HFF-Myc (cell line): ENCODE results near the gene MRGPRF.

ENCODE experiments used
- DNase-seq: peaks from one replicate; pipeline ENCODE4 v3.0.0-alpha.2; 2011; ENCODE audit warnings: low read depth; ENCODE audit errors: extremely low read depth
- H3K4me3 ChIP-seq: replicated peaks from 2 replicates; pipeline ENCODE4 v1.5.1; 2011; ENCODE audit warnings: low read depth, mild to moderate bottlenecking, control low read depth, low read length
- TF ChIP-seq, protein P1 (sequence below): IDR thresholded peaks from 2 replicates; pipeline ENCODE4 v1.5.1; 2012; ENCODE audit warnings: mild to moderate bottlenecking, low read depth, low read length, control low read depth; ENCODE audit errors: missing control alignments

The MRGPRF gene

GRCh38 chr11:69039501-69039900 lies 26.5 kb upstream of the MRGPRF start:
- no peak for DNase-seq
- TF ChIP-seq, protein P1, sequence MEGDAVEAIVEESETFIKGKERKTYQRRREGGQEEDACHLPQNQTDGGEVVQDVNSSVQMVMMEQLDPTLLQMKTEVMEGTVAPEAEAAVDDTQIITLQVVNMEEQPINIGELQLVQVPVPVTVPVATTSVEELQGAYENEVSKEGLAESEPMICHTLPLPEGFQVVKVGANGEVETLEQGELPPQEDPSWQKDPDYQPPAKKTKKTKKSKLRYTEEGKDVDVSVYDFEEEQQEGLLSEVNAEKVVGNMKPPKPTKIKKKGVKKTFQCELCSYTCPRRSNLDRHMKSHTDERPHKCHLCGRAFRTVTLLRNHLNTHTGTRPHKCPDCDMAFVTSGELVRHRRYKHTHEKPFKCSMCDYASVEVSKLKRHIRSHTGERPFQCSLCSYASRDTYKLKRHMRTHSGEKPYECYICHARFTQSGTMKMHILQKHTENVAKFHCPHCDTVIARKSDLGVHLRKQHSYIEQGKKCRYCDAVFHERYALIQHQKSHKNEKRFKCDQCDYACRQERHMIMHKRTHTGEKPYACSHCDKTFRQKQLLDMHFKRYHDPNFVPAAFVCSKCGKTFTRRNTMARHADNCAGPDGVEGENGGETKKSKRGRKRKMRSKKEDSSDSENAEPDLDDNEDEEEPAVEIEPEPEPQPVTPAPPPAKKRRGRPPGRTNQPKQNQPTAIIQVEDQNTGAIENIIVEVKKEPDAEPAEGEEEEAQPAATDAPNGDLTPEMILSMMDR = no peak
- no peak overlapping the region for H3K4me3 ChIP-seq

- no peak overlapping the region for H3K4me3 ChIP-seq
- TF ChIP-seq, protein P1 = no peak
- DNase-seq = no peak
These were observed 24.5 kb upstream of the MRGPRF start for GRCh38 chr11:69037544-69037943.

- H3K4me3 ChIP-seq = no peak overlapping the region
- TF ChIP-seq, protein P1 = no peak
- DNase-seq = no peak
These were observed 24.0 kb upstream of the MRGPRF start for GRCh38 chr11:69037074-69037473.

GRCh38 chr11:69035946-69036340 lies 22.9 kb upstream of the MRGPRF start:
- TF ChIP-seq, protein P1 = no peak
- H3K4me3 ChIP-seq = no peak overlapping the region
- no peak for DNase-seq

DNA sequence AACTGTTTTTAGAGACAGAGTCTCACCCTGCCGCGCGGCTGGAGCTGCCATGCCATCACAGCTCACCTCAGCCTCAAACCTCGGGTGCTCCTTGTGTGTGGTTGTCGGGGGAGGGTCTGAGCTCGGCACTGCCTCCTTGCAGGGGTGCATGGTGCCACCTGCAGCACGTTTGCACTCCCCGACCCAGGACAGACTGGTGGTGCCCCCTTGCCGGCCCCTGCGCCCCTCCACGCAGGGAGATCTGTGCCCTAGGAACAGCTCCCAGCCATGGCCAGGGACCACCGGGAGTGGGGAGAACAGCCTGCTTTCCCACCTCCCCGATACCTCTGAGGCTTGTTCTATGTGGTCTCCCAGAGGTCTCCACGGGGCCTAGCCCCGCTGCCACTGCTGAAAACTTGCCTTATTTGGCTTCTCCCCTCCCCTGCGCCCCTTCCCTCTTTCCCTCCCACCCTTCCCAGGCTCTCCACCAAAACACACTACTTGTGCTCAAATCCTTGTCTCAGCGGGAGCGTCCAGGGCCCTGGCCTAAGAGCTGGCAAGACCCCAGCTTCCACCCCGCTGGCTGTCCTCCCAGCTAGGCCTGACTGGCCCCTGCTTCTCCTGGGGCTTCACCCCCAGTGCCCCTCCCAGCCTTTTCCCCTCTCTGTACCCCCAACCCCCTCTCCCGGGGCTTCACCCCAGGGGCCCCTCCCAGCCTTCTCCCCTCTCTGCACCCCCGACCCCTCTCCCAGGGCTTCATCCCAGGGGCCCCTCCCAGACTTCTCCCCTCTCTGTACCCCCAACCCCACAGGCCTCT lies 22.3 kb upstream of the MRGPRF start:
- no peak overlapping the region for H3K4me3 ChIP-seq
- TF ChIP-seq, protein P1 = no peak
- no peak for DNase-seq

GRCh38 chr11:69034123-69034867 lies 21.2 kb upstream of the MRGPRF start:
- TF ChIP-seq, protein P1 = no peak
- no peak overlapping the region for H3K4me3 ChIP-seq
- no peak for DNase-seq
